HG02642 (cell line): ENCODE data around the gene SDK2.

ENCODE experiments used
- ATAC-seq: cut with Tn5 transposase; IDR thresholded peaks from one replicate; pipeline ENCODE4 v1.9.1; 2021; ENCODE audit warnings: mild to moderate bottlenecking; ENCODE audit not compliant: unreplicated experiment, poor library complexity

The SDK2 gene

GRCh38 chr17:73592501-73592961 is 51.7 kb downstream of the SDK2 start:
- ATAC-seq, result no peak

DNA sequence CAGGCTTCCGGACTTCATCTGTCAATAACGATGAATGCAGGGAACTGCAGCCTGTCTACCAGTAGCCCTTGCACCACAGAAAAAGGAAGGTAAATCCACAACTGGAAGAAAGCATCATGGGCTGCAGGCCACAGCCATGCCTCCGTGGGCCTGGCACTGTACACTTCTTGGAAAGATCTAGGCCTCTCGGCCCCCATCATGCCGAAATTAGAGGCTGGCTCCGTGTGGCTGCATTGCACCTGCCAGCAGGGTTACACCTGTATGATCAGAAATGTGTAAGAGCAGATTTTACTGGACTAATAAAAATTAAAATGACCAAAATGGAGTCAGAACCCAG is 52.2 kb downstream of the SDK2 start:
- no peak for ATAC-seq

- peak; percentile 68 for ATAC-seq
Observed at GRCh38 chr17:73591296-73592078, 52.8 kb downstream of the SDK2 start.

- no peak for ATAC-seq
Observed at GRCh38 chr17:73589363-73589980, 54.8 kb downstream of the SDK2 start.

GRCh38 chr17:73588891-73589290 is 55.4 kb downstream of the SDK2 start:
- no peak for ATAC-seq

DNA sequence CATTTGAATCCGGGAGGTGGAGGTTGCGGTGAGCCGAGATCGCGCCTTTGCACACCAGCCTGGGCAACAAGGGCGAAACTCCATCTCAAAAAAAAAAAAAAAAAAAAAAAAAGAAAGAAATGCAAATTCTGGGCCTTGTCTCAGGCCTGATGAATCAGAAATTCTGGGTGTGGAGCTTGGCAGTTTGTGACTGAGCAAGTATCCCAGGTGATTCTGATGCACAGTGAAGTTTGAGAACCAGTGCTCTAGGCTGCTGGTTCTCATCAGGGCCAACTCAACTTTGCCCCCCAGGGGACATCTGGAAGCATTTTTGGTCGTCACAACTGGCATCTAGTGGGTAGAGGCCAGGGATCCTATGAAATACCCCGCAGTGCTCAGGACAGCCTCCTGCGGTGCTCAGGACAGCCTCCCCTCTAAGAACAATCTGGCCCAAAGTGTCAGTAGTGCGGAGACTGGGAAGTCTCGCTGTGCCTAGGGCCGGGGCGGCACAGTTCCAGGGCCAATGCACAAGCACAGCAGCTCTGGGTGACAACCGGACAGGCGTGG is 55.9 kb downstream of the SDK2 start:
- no peak for ATAC-seq

- no peak for ATAC-seq
Observed at GRCh38 chr17:73586921-73587602, 57.2 kb downstream of the SDK2 start.

- ATAC-seq, result no peak
Observed at GRCh38 chr17:73586275-73586832, 57.9 kb downstream of the SDK2 start.

- no peak for ATAC-seq
Observed at GRCh38 chr17:73585583-73585982, 58.7 kb downstream of the SDK2 start.

GRCh38 chr17:73584987-73585386 is 59.3 kb downstream of the SDK2 start:
- ATAC-seq, result no peak

DNA sequence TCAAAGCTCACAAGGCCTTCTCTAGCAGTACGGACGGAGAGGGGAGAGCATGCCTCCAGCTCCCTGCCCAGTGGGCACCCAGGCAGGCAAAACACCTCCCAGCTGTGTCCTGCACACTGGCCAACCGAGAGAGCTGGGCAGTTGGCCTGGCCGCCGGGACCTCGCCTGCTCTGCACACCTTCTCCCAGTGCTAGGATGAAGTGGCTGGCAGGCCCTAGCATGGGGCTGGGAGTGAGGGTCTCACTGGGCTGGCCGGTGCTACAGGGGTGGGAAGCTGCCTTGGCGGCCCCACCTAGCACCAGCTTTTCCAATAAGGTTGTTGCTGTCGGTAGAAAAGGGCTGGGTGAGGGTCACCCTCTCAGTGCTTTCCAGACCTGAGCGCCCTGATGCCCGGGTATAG is 60.2 kb downstream of the SDK2 start:
- ATAC-seq, result no peak

- ATAC-seq, result no peak
Observed at GRCh38 chr17:73582821-73583220, 61.4 kb downstream of the SDK2 start.

GRCh38 chr17:73582359-73582758 is 61.9 kb downstream of the SDK2 start:
- no peak for ATAC-seq

- ATAC-seq, result no peak
Observed at GRCh38 chr17:73581379-73581778, 62.9 kb downstream of the SDK2 start.

- no peak for ATAC-seq
Observed at GRCh38 chr17:73580073-73580710, 64.1 kb downstream of the SDK2 start.

GRCh38 chr17:73576556-73577098 is 67.6 kb downstream of the SDK2 start:
- no peak for ATAC-seq

GRCh38 chr17:73575470-73576221 is 68.6 kb downstream of the SDK2 start:
- no peak for ATAC-seq

DNA sequence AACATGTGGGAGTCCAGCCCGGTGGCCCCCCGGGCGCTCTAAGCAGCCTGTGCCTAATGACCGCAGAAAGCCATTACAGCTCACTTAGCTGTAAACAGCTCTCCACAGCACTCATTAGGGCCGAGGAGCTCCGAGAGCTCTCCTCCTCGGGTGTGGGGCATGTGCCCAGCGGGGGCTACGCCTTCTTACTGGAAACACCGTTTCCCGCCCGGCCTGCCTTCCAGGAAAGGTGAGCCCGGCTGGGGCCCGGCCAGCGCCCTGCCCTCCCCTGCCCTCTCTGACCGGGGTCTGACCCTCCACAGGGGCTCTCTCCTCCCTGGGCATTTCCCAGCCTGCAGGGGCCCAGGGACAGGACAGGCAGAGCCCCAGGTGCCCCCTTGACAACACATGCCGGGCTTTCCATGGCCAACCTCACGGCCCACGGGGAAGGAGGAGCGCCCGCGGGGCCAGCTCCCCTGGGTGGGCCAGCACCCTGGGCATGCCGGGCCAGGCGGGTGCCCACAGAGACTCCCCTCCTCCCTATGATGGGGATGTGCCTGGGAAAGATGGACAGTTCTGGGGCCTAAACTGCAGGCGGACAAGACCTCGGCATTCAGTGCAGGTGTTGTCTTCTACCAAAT is 72.6 kb downstream of the SDK2 start:
- ATAC-seq, result no peak

DNA sequence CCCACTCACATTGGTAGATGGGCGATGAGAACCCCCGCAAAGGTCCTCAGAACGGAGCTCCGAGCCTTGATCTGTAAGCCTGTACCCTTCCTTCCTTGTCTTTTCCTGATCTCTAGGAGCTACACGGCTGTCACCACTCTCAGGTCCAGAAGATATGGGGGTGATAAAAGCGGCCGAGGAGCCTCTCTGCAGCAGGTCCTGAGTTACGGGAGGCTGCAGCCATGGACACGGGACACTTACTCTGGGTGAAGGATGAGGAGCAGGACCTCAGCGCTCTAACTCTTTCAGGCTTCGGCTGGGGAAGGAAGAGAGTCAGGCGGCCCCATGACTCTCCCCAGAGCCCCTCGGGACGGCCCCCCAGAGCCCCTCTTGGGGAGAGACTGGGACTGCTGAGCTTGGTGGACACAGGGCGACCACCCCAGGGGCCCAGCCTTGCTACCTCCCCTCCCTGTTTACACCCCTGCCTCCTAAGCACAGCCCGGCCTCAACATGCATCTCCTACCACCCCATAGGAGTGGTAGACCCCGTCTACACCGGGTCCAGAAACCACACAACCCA is 74.4 kb downstream of the SDK2 start:
- no peak for ATAC-seq
